ENCODE results near the gene CLDN14. TPM values are rescaled to one million over a fixed set of nuclear protein-coding genes. Genes with fewer than 3 reads are reported as not detected.

The CLDN14 gene
- total RNA-seq, result under 1 TPM in 3 of 7 donors, not detected in 4; 0.46 to 0.94 (median 0.70) TPM
- under 1 TPM; 0.13 to 0.24 (median 0.15) TPM for polyA plus RNA-seq
- long read RNA-seq, donor 1, result 0 reads
- long read RNA-seq, donor 2, result 0 reads

GRCh38 chr21:36479415-36480402 lies at the start of gene CLDN14:
CLDN14 (minus strand) TSS chr21:36480122; CDS start chr21:36461695, 18,427 bp downstream.
- intact Hi-C loops (cut with DNase I; ENCODE audit: low total_unique reads), result no loop called here
- peak; percentile 45 for DNase-seq
- no peak within 1 kb of the TSS for H3K4me3 ChIP-seq
- H3K27me3 ChIP-seq (replicated peaks in 1 of 7), result no peaks in the 10 kb centered on the region
- H3K9me3 ChIP-seq, result no peaks in the 10 kb centered on the region
- H3K36me3 ChIP-seq, result no peaks in the 10 kb centered on the region
- 83 to 87% (median 84%) methylated on average over 23 to 25 of the region's 25 CpGs for WGBS, 5 donors
- no peak within 1 kb of the TSS for H3K27ac ChIP-seq
- H3K4me1 ChIP-seq, result no peaks in the 10 kb centered on the region
- TF ChIP-seq CTCF (IDR thresholded peaks at IDR 0.05 in 8 of 11, conservative IDR thresholded peaks at IDR 0.05 in 3 of 11) (no peak), POLR2A (IDR thresholded peaks at IDR 0.05) (no peak), POLR2AphosphoS5 (IDR thresholded peaks at IDR 0.05) (no peak)

DNA sequence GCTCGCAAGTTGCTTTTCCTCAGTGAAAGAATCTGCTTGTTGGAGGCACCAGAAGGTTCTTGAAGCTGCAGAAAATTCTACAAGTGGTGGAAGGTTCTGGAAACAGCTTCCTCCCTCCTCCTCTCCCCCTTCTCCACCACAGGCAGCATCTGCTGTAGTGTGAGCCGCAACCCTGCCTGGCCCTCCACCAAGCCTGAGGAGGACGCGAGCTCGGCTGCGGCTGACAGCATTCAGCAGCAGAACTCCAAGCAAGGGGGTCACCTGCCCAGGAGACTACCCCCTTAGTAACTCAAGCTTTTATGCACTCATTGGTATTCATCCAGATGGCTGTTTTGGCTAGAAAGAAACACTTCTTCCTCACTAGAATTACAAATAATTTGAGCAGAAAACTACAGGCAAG lies 48.8 kb upstream of the CLDN14 start:
- H3K36me3 ChIP-seq, result no peaks in the 10 kb centered on the region
- no peak overlapping the region for H3K27ac ChIP-seq
- no peak overlapping the region for H3K4me3 ChIP-seq
- TF ChIP-seq POLR2A (IDR thresholded peaks at IDR 0.05) (no peak), POLR2AphosphoS5 (IDR thresholded peaks at IDR 0.05) (no peak)
- H3K27me3 ChIP-seq (replicated peaks in 1 of 7), result peaks cover 0 to 22% (median 0%) of the 10 kb centered on the region in 7 donors
- no peaks in the 10 kb centered on the region for H3K9me3 ChIP-seq
- no peak for DNase-seq
- intact Hi-C loops (cut with DNase I; ENCODE audit: low total_unique reads), result no loop called here
- 84 to 93% (median 90%) methylated on average over 5 to 6 of the region's 6 CpGs for WGBS, 5 donors
- no peaks in the 10 kb centered on the region for H3K4me1 ChIP-seq

DNA sequence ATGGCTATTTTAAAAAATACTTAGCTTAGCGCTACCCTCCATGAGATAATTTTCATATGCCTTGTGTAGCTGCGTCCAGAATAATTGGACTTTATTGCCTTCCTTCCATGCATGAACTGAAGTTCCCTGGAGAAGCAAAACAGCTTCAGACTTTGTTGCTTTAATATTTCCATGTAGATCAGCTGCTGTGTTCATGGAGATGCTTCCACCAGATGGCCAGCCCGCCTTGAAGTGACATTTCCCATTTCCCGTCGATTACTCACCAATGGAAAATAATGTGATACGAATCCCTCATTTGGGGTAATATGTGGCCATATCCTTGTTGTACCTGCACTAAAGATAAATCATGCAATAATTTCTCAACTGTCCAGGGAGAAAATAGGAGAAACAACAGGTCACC lies 47.4 kb upstream of the CLDN14 start:
- WGBS, 5 donors, result 89 to 94% (median 92%) methylated on average over 6 of the region's 6 CpGs
- intact Hi-C loops (cut with DNase I; ENCODE audit: low total_unique reads), result no loop called here
- TF ChIP-seq CTCF (IDR thresholded peaks at IDR 0.05 in 8 of 11, conservative IDR thresholded peaks at IDR 0.05 in 3 of 11), result no peak
- H3K9me3 ChIP-seq, result no peaks in the 10 kb centered on the region
- H3K36me3 ChIP-seq, result no peaks in the 10 kb centered on the region
- no peaks in the 10 kb centered on the region for H3K4me1 ChIP-seq
- DNase-seq, result no peak
- H3K27me3 ChIP-seq (replicated peaks in 1 of 7), result peaks cover 0 to 22% (median 0%) of the 10 kb centered on the region in 7 donors
- no peak overlapping the region for H3K4me3 ChIP-seq
- H3K27ac ChIP-seq, result no peak overlapping the region

- H3K36me3 ChIP-seq, result no peaks in the 10 kb centered on the region
- WGBS, 5 donors, result 91 to 98% (median 96%) methylated on average over 4 of the region's 4 CpGs
Observed at GRCh38 chr21:36526104-36526503, 46.2 kb upstream of the CLDN14 start.

More at GRCh38 chr21:36526104-36526503, 46.2 kb upstream of the CLDN14 start:
- Histone ChIP-seq H3K4me1 (no peaks in the 10 kb centered on the region), H3K27me3 (replicated peaks in 1 of 7) (peaks cover 0 to 22% (median 0%) of the 10 kb centered on the region in 7 donors), H3K4me3 (no peak overlapping the region), H3K27ac (no peak overlapping the region), H3K9me3 (no peaks in the 10 kb centered on the region)
- no peak for DNase-seq
- intact Hi-C loops (cut with DNase I; ENCODE audit: low total_unique reads), result no loop called here
- TF ChIP-seq POLR2AphosphoS5 (IDR thresholded peaks at IDR 0.05) (no peak), POLR2A (IDR thresholded peaks at IDR 0.05) (no peak), CTCF (IDR thresholded peaks at IDR 0.05 in 8 of 11, conservative IDR thresholded peaks at IDR 0.05 in 3 of 11) (no peak)
